Measurements from ENCODE around the gene PLEK. TPM values are rescaled to one million over a fixed set of nuclear protein-coding genes. Genes with fewer than 3 reads are reported as not detected.

Gene PLEK
- total and polyA plus RNA-seq, 8 donors, result 0.45 to 18.1 (median 3.8) TPM

- intact Hi-C loops (cut with DNase I; ENCODE audit: low total_unique reads), result no loop called here
- H3K27ac ChIP-seq, result peak overlapping the region in 1 of 5 donors; percentile 5
- TF ChIP-seq POLR2AphosphoS5 (IDR thresholded peaks at IDR 0.05) (no peak), POLR2A (IDR thresholded peaks at IDR 0.05) (no peak), EP300 (IDR thresholded peaks at IDR 0.05) (no peak), CTCF (IDR thresholded peaks at IDR 0.05) (no peak)
- no peaks in the 10 kb centered on the region for H3K27me3 ChIP-seq
- DNase-seq, result peak in 1 of 2 donors; percentile 23
- no peaks in the 10 kb centered on the region for H3K9me3 ChIP-seq
- no peaks in the 10 kb centered on the region for H3K36me3 ChIP-seq
- H3K4me3 ChIP-seq, result no peak overlapping the region
- H3K4me1 ChIP-seq, result peaks cover 0 to 37% (median 6%) of the 10 kb centered on the region in 4 donors
- WGBS, 5 donors, result 62 to 77% (median 72%) methylated on average over 10 of the region's 10 CpGs
Observed at GRCh38 chr2:68426848-68427579, 61.9 kb downstream of the PLEK start.

GRCh38 chr2:68428126-68428525 is 63.0 kb downstream of the PLEK start:
- H3K4me3 ChIP-seq, result no peak overlapping the region
- WGBS, 5 donors, result 68 to 82% (median 79%) methylated on average over 4 of the region's 4 CpGs
- peak in 1 of 2 donors; percentile 24 for DNase-seq
- no peak overlapping the region for H3K27ac ChIP-seq
- intact Hi-C loops (cut with DNase I; ENCODE audit: low total_unique reads), result no loop called here
- H3K36me3 ChIP-seq, result no peaks in the 10 kb centered on the region
- TF ChIP-seq POLR2A (IDR thresholded peaks at IDR 0.05) (no peak), CTCF (IDR thresholded peaks at IDR 0.05) (no peak), POLR2AphosphoS5 (IDR thresholded peaks at IDR 0.05) (no peak), EP300 (IDR thresholded peaks at IDR 0.05) (no peak)
- H3K9me3 ChIP-seq, result no peaks in the 10 kb centered on the region
- peaks cover 5 to 37% (median 11%) of the 10 kb centered on the region in 4 donors for H3K4me1 ChIP-seq
- no peaks in the 10 kb centered on the region for H3K27me3 ChIP-seq

- H3K9me3 ChIP-seq, result no peaks in the 10 kb centered on the region
- H3K4me3 ChIP-seq, result no peak overlapping the region
- WGBS, 5 donors, result 73 to 93% (median 78%) methylated on average over 1 of the region's 1 CpG
- intact Hi-C loops (cut with DNase I; ENCODE audit: low total_unique reads), result no loop called here
- H3K27me3 ChIP-seq, result no peaks in the 10 kb centered on the region
- no peak for TF ChIP-seq EP300 (IDR thresholded peaks at IDR 0.05)
- no peak for TF ChIP-seq POLR2AphosphoS5 (IDR thresholded peaks at IDR 0.05)
- H3K4me1 ChIP-seq, result peaks cover 11 to 43% (median 17%) of the 10 kb centered on the region in 4 donors
- no peak overlapping the region for H3K27ac ChIP-seq
- peak in 1 of 2 donors; percentile 49 for DNase-seq
- no peaks in the 10 kb centered on the region for H3K36me3 ChIP-seq
Observed at GRCh38 chr2:68428746-68429145, 63.7 kb downstream of the PLEK start.

GRCh38 chr2:68429311-68429826 is 64.3 kb downstream of the PLEK start:
- Histone ChIP-seq H3K9me3 (no peaks in the 10 kb centered on the region), H3K4me3 (no peak overlapping the region), H3K36me3 (no peaks in the 10 kb centered on the region), H3K4me1 (peaks cover 11 to 43% (median 17%) of the 10 kb centered on the region in 4 donors), H3K27ac (no peak overlapping the region), H3K27me3 (no peaks in the 10 kb centered on the region)
- peak in 1 of 2 donors; percentile 26 for DNase-seq
- TF ChIP-seq POLR2A (IDR thresholded peaks at IDR 0.05) (no peak), POLR2AphosphoS5 (IDR thresholded peaks at IDR 0.05) (no peak), CTCF (IDR thresholded peaks at IDR 0.05) (no peak), EP300 (IDR thresholded peaks at IDR 0.05) (no peak)
- intact Hi-C loops (cut with DNase I; ENCODE audit: low total_unique reads), result no loop called here
- WGBS, 5 donors, result 82 to 91% (median 90%) methylated on average over 7 of the region's 7 CpGs
